ENCODE results near the gene FAM151A.

Gene FAM151A

GRCh38 chr1:54623216-54624007, at the start of gene FAM151A:
Gene FAM151A (minus strand): TSS chr1:54623525. CDS start chr1:54623395, 130 bp downstream.
- no peak for DNase-seq

- peak; percentile 77 for DNase-seq
Observed at GRCh38 chr1:54671985-54672608, 48.8 kb upstream of the FAM151A start.

- no peak for DNase-seq
Observed at GRCh38 chr1:54668567-54668966, 45.2 kb upstream of the FAM151A start.

- DNase-seq: no peak
Observed at GRCh38 chr1:54667797-54668196, 44.5 kb upstream of the FAM151A start.

- DNase-seq: no peak
Observed at GRCh38 chr1:54666333-54666732, 43.0 kb upstream of the FAM151A start.

- no peak for DNase-seq
Observed at GRCh38 chr1:54665852-54666251, 42.5 kb upstream of the FAM151A start.

- DNase-seq: no peak
Observed at GRCh38 chr1:54664364-54664763, 41.0 kb upstream of the FAM151A start.

GRCh38 chr1:54663725-54664124, 40.4 kb upstream of the FAM151A start:
- no peak for DNase-seq

- DNase-seq: no peak
Observed at GRCh38 chr1:54658164-54658913, 35.0 kb upstream of the FAM151A start.

GRCh38 chr1:54653036-54653435, 29.7 kb upstream of the FAM151A start:
- DNase-seq: peak; percentile 77

- DNase-seq: no peak
Observed at GRCh38 chr1:54652168-54652567, 28.8 kb upstream of the FAM151A start.

- no peak for DNase-seq
Observed at GRCh38 chr1:54651608-54652007, 28.3 kb upstream of the FAM151A start.

GRCh38 chr1:54650417-54650816, 27.1 kb upstream of the FAM151A start:
- DNase-seq: no peak

GRCh38 chr1:54649921-54650320, 26.6 kb upstream of the FAM151A start:
- no peak for DNase-seq

- no peak for DNase-seq
Observed at GRCh38 chr1:54649130-54649898, 26.0 kb upstream of the FAM151A start.

GRCh38 chr1:54645806-54646676, 22.7 kb upstream of the FAM151A start:
- DNase-seq: no peak

GRCh38 chr1:54643736-54644135, 20.4 kb upstream of the FAM151A start:
- DNase-seq: no peak

GRCh38 chr1:54640863-54641836, 17.8 kb upstream of the FAM151A start, which contains the start of gene MROH7:
Gene MROH7 (plus strand): TSS chr1:54641786. CDS start chr1:54652927, 11,141 bp downstream.
- DNase-seq: no peak

- no peak for DNase-seq
Observed at GRCh38 chr1:54640361-54640760, 17.0 kb upstream of the FAM151A start.
